H9 (cell line): ENCODE measurements around the gene CCDC88C. TPM values are rescaled to one million over a fixed set of nuclear protein-coding genes. Genes with fewer than 3 reads are reported as not detected.
"Not testable (repeated sequence)": the region's sequence is repeated elsewhere in the genome, so short reads cannot be mapped to it uniquely, and the experiment has no call there.

Experiments used
- DNase-seq: peaks from one replicate; pipeline ENCODE4 v3.0.0-alpha.2; 2017
- H2AFZ ChIP-seq: one replicate; pipeline ENCODE4 v1.6.1; 2013; ENCODE audit warnings: mild to moderate bottlenecking, low read length, control low read depth, moderate library complexity
- H2AK5ac ChIP-seq: 2 replicates; pipeline ENCODE4 v1.6.1; 2013; ENCODE audit warnings: low read length, control low read depth, mixed read lengths; ENCODE audit not compliant: insufficient read length
- H2BK120ac ChIP-seq: one replicate; pipeline ENCODE4 v1.6.1; 2013; ENCODE audit warnings: low read depth, mild to moderate bottlenecking, low read length, control low read depth, inconsistent platforms; ENCODE audit not compliant: poor library complexity, severe bottlenecking
- H2BK12ac ChIP-seq: 2 replicates; pipeline ENCODE4 v1.6.1; 2013; ENCODE audit warnings: low read length, control low read depth, mixed read lengths, low read depth; ENCODE audit not compliant: insufficient read length
- H2BK15ac ChIP-seq: 2 replicates; pipeline ENCODE4 v1.6.1; 2013; ENCODE audit warnings: low read depth, low read length, control low read depth
- H2BK20ac ChIP-seq: one replicate; pipeline ENCODE4 v1.6.1; 2013; ENCODE audit warnings: low read depth, mild to moderate bottlenecking, low read length, control low read depth, inconsistent platforms; ENCODE audit not compliant: poor library complexity, severe bottlenecking
- H2BK5ac ChIP-seq: 2 replicates; pipeline ENCODE4 v1.6.1; 2013; ENCODE audit warnings: low read length, control low read depth, mixed read lengths; ENCODE audit not compliant: insufficient read length
- H3K14ac ChIP-seq: 2 replicates; pipeline ENCODE4 v1.6.1; 2013; ENCODE audit warnings: low read length, control low read depth; ENCODE audit not compliant: insufficient read depth
- H3K18ac ChIP-seq: 2 replicates; pipeline ENCODE4 v1.6.1; 2013; ENCODE audit warnings: low read depth, mild to moderate bottlenecking, mixed read lengths, low read length, control low read depth; ENCODE audit not compliant: insufficient read length
- H3K23ac ChIP-seq: 2 replicates; pipeline ENCODE4 v1.6.1; 2013; ENCODE audit warnings: low read length, control low read depth, mixed read lengths, low read depth; ENCODE audit not compliant: insufficient read length
- H3K23me2 ChIP-seq: 2 replicates; pipeline ENCODE4 v1.6.1; 2013; ENCODE audit warnings: low read depth, mild to moderate bottlenecking, mixed read lengths, low read length, control low read depth; ENCODE audit not compliant: insufficient read length, poor library complexity, severe bottlenecking
- H3K27ac ChIP-seq: 2 replicates; pipeline ENCODE4 v1.5.1; 2013; ENCODE audit warnings: low read length, control low read depth, mixed read lengths, low read depth; ENCODE audit not compliant: insufficient read length
- H3K27me3 ChIP-seq: 2 replicates; pipeline ENCODE4 v1.6.1; 2013; ENCODE audit warnings: low read length, control low read depth, inconsistent platforms; ENCODE audit not compliant: insufficient read depth
- H3K4ac ChIP-seq: 2 replicates; pipeline ENCODE4 v1.6.1; 2013; ENCODE audit warnings: low read depth, mild to moderate bottlenecking, control low read depth, inconsistent platforms, low read length, moderate library complexity
- H3K4me1 ChIP-seq: 2 replicates; pipeline ENCODE4 v1.6.1; 2013; ENCODE audit warnings: low read length, control low read depth, inconsistent platforms; ENCODE audit not compliant: insufficient read depth
- H3K4me2 ChIP-seq: 2 replicates; pipeline ENCODE4 v1.6.1; 2013; ENCODE audit warnings: low read length, control low read depth, mixed read lengths; ENCODE audit not compliant: insufficient read length, insufficient read depth
- H3K56ac ChIP-seq: 2 replicates; pipeline ENCODE4 v1.6.1; 2013; ENCODE audit warnings: low read depth, mild to moderate bottlenecking, mixed read lengths, low read length, control low read depth; ENCODE audit not compliant: insufficient read length
- H3K79me1 ChIP-seq: 2 replicates; pipeline ENCODE4 v1.6.1; 2013; ENCODE audit warnings: low read depth, mild to moderate bottlenecking, moderate library complexity, low read length, control low read depth, inconsistent platforms; ENCODE audit not compliant: insufficient read depth, poor library complexity, severe bottlenecking
- H3K79me2 ChIP-seq: 2 replicates; pipeline ENCODE4 v1.6.1; 2013; ENCODE audit warnings: low read length, control low read depth, inconsistent platforms; ENCODE audit not compliant: insufficient read depth
- H3K9ac ChIP-seq: 2 replicates; pipeline ENCODE4 v1.6.1; 2013; ENCODE audit warnings: low read length, control low read depth, mixed read lengths; ENCODE audit not compliant: insufficient read length; ENCODE audit errors: extremely low read depth
- H3K9me3 ChIP-seq: one replicate; pipeline ENCODE4 v1.6.1; 2013; ENCODE audit warnings: low read depth, low read length, inconsistent platforms; ENCODE audit not compliant: control insufficient read depth
- H3T11ph ChIP-seq: one replicate; pipeline ENCODE4 v1.6.1; 2013; ENCODE audit warnings: mild to moderate bottlenecking, low read length, control low read depth, inconsistent platforms
- H4K20me1 ChIP-seq: one replicate; pipeline ENCODE4 v1.6.1; 2013; ENCODE audit not compliant: control insufficient read depth, insufficient read length, insufficient read depth
- H4K5ac ChIP-seq: 2 replicates; pipeline ENCODE4 v1.6.1; 2013; ENCODE audit warnings: low read depth, mild to moderate bottlenecking, mixed read lengths, low read length, control low read depth; ENCODE audit not compliant: insufficient read length
- H4K8ac ChIP-seq: replicated peaks from 2 replicates; pipeline ENCODE4 v1.6.1; 2013; ENCODE audit warnings: low read length, control low read depth, mixed read lengths, low read depth; ENCODE audit not compliant: insufficient read length
- H4K91ac ChIP-seq: 2 replicates; pipeline ENCODE4 v1.6.1; 2013; ENCODE audit warnings: low read depth, mild to moderate bottlenecking, moderate library complexity, mixed read lengths, low read length, control low read depth; ENCODE audit not compliant: insufficient read length
- H3K27ac Mint-ChIP-seq, 3 experiments: 2 replicates in 2 of 3; 3 replicates in 1 of 3; pipeline ENCODE4 v1.8.0; 2020 to 2021; ENCODE audit warnings: mixed read lengths in 3 of 3, mild to moderate bottlenecking in 1 of 3, moderate library complexity in 1 of 3
- H3K27me3 Mint-ChIP-seq: 2 replicates; pipeline ENCODE4 v1.8.0; 2021; ENCODE audit warnings: low read depth, mild to moderate bottlenecking, moderate library complexity, mixed read lengths
- H3K36me3 Mint-ChIP-seq, 3 experiments: 2 replicates in 2 of 3; 3 replicates in 1 of 3; pipeline ENCODE4 v1.8.0; 2020 to 2021; ENCODE audit warnings: low read depth in 3 of 3, mixed read lengths in 3 of 3; ENCODE audit not compliant: insufficient read depth in 1 of 3
- H3K4me1 Mint-ChIP-seq, 2 experiments: 2 replicates each; pipeline ENCODE4 v1.8.0; 2020; ENCODE audit warnings: mixed read lengths in 2 of 2
- H3K4me3 Mint-ChIP-seq, 2 experiments: 2 replicates in 1 of 2; 3 replicates in 1 of 2; pipeline ENCODE4 v1.8.0; 2020 to 2021; ENCODE audit warnings: mild to moderate bottlenecking in 2 of 2, mixed read lengths in 2 of 2, moderate library complexity in 1 of 2
- H3K9me3 Mint-ChIP-seq, 2 experiments: 2 replicates in 1 of 2; 3 replicates in 1 of 2; pipeline ENCODE4 v1.8.0; 2020; ENCODE audit warnings: mild to moderate bottlenecking in 2 of 2, mixed read lengths in 2 of 2, moderate library complexity in 1 of 2
- WGBS: extraction: QIAGEN DNeasy Blood & Tissue Kit; methylation state at CpG from one replicate; pipeline ENCODE4 v1.1.7; 2013; ENCODE audit warnings: missing lambda C conversion rate, low lambda C conversion rate, mixed read lengths; ENCODE audit not compliant: insufficient read length; ENCODE audit errors: extremely low coverage; 5-methylcytosine and 5-hydroxymethylcytosine counted together
- total RNA-seq: library from RNA; stranded (reverse); gene quantifications from 2 replicates; pipeline ENCODE4 v1.2.1, GENCODE V29; 2021
- TF ChIP-seq, protein P1 (sequence below): fragments of 200-600 bp; sonication (generic); conservative IDR thresholded peaks from 3 replicates; pipeline ENCODE4 v1.8.0; 2021; ENCODE audit warnings: antibody characterized with exemption, mild to moderate bottlenecking

The CCDC88C gene
- total RNA-seq, 1 experiment from 2014 or later, result 52.4 TPM

DNA sequence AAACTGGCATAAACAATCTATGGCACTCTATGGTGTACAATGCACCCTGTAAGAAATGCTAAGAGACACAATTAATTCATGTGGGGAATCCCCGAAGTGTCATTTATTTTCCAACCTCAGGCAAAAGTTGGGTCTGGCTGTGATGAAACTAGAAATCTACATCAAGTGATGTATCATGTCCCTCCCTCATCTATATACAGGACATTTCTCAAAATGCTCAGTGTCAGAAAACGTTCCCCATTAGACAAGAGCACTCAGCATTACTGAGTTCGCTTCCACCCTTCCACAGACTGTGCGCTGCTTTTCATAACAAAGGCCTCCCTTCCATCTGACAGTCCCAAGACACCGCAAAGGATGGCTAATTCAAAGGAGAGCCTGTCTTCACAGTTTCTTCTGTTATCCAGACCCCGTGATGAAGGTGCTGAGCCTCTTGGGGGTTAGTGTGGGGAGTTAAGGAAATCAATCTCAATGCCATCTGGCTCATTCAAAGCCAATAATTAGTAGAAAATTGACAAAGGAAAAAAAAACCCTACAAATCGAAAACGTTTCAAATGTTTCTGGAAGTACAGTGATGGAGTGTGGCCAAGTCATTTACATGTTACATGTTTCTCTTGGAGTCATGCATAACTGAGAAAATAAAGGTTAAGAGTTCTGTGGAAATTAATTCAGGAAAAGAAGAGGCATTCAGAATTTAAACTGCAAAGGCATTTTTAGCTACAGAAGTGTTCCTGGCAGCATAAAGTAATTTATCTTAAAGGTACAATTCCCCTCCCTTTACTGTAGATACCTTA lies 7.5 kb downstream of the CCDC88C start:
- Histone ChIP-seq H3K14ac (no peak overlapping the region), H3K23me2 (no peaks in the 10 kb centered on the region), H2BK20ac (no peak overlapping the region), H3K9me3 (no peaks in the 10 kb centered on the region), H3K27ac (no peak overlapping the region), H4K5ac (no peak overlapping the region), H4K20me1 (peaks cover 4% of the 10 kb centered on the region), H3K79me2 (peaks cover 14% of the 10 kb centered on the region; the same call in 1 of the 2 replicates), H4K8ac (no peak overlapping the region), H3K56ac (no peak overlapping the region), H2BK5ac (no peak overlapping the region), H3K18ac (no peak overlapping the region), H3K23ac (no peak overlapping the region), H3K4ac (no peak overlapping the region), H2AFZ (no peak overlapping the region), H3K79me1 (peaks cover 2% of the 10 kb centered on the region), H3T11ph (no peak overlapping the region), H3K9ac (no peak overlapping the region), H2BK15ac (no peak overlapping the region), H4K91ac (no peak overlapping the region), H3K4me2 (no peak overlapping the region), H3K27me3 (no peaks in the 10 kb centered on the region), H3K4me1 (peaks cover 9% of the 10 kb centered on the region; the same call in 1 of the 2 replicates), H2BK12ac (no peak overlapping the region), H2AK5ac (no peak overlapping the region), H2BK120ac (no peak overlapping the region)
- H3K36me3 Mint-ChIP-seq, result peaks cover 10 to 49% (median 24%) of the 10 kb centered on the region in 3 experiments; a peak in 6 of 7 replicates
- H3K27ac Mint-ChIP-seq, result no peak overlapping the region
- DNase-seq, result no peak
- no peak overlapping the region for H3K4me3 Mint-ChIP-seq
- TF ChIP-seq, protein P1, sequence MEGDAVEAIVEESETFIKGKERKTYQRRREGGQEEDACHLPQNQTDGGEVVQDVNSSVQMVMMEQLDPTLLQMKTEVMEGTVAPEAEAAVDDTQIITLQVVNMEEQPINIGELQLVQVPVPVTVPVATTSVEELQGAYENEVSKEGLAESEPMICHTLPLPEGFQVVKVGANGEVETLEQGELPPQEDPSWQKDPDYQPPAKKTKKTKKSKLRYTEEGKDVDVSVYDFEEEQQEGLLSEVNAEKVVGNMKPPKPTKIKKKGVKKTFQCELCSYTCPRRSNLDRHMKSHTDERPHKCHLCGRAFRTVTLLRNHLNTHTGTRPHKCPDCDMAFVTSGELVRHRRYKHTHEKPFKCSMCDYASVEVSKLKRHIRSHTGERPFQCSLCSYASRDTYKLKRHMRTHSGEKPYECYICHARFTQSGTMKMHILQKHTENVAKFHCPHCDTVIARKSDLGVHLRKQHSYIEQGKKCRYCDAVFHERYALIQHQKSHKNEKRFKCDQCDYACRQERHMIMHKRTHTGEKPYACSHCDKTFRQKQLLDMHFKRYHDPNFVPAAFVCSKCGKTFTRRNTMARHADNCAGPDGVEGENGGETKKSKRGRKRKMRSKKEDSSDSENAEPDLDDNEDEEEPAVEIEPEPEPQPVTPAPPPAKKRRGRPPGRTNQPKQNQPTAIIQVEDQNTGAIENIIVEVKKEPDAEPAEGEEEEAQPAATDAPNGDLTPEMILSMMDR, result no peak
- H3K4me1 Mint-ChIP-seq, result peaks cover 45% of the 10 kb centered on the region in 2 experiments
- no CpG with 5 or more reads among the region's 8 CpGs for WGBS
- H3K27me3 Mint-ChIP-seq, result no peaks in the 10 kb centered on the region
- H3K9me3 Mint-ChIP-seq, result no peaks in the 10 kb centered on the region

DNA sequence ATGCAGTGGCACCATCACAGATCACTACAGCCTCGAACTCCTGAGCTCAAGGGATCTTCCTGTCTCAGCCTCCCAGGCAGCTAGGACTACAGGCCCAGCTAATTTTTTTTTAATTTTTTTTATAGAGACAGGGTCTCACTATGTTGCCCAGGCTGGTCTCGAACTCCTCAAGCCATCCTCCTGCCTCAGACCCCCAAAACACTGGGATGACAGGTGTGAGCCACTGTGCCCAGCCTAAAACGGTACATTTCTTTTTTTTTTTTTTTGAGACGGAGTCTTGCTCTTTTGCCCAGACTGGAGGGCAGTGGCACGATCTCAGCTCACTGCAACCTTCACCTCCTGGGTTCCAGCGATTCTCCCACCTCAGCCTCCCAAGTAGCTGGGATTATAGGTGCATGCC lies 8.4 kb downstream of the CCDC88C start:
- not testable (repeated sequence) for H2AK5ac ChIP-seq, H3K79me1 ChIP-seq, H3T11ph ChIP-seq, H2BK12ac ChIP-seq, H3K9me3 ChIP-seq, H3K27ac ChIP-seq, H3K27ac Mint-ChIP-seq, H3K23me2 ChIP-seq, H3K23ac ChIP-seq, H3K27me3 ChIP-seq, H4K20me1 ChIP-seq, H2BK20ac ChIP-seq, H3K4me2 ChIP-seq, H3K56ac ChIP-seq, H4K5ac ChIP-seq, H4K91ac ChIP-seq, DNase-seq, H2AFZ ChIP-seq, H3K4me1 ChIP-seq, H2BK5ac ChIP-seq, H4K8ac ChIP-seq, H3K4me3 Mint-ChIP-seq, H2BK15ac ChIP-seq, H3K4ac ChIP-seq, H3K18ac ChIP-seq, H3K9ac ChIP-seq, H2BK120ac ChIP-seq, H3K27me3 Mint-ChIP-seq, H3K9me3 Mint-ChIP-seq, H3K14ac ChIP-seq
- H3K4me1 Mint-ChIP-seq, result peaks cover 40% of the 10 kb centered on the region in 2 experiments
- H3K79me2 ChIP-seq, result peaks cover 16% of the 10 kb centered on the region; the same call in 1 of the 2 replicates
- peaks cover 11 to 48% (median 22%) of the 10 kb centered on the region in 3 experiments for H3K36me3 Mint-ChIP-seq
- WGBS, result no CpG with 5 or more reads among the region's 6 CpGs
